HG02870 (cell line): ENCODE data around the gene CLSTN3.

Source experiments
- ATAC-seq: cut with Tn5 transposase; IDR thresholded peaks from one replicate; pipeline ENCODE4 v1.9.1; 2021; ENCODE audit warnings: mild to moderate bottlenecking, moderate library complexity; ENCODE audit not compliant: unreplicated experiment

CLSTN3 gene

GRCh38 chr12:7125632-7126227 lies 4.4 kb upstream of the CLSTN3 start:
- no peak for ATAC-seq

DNA sequence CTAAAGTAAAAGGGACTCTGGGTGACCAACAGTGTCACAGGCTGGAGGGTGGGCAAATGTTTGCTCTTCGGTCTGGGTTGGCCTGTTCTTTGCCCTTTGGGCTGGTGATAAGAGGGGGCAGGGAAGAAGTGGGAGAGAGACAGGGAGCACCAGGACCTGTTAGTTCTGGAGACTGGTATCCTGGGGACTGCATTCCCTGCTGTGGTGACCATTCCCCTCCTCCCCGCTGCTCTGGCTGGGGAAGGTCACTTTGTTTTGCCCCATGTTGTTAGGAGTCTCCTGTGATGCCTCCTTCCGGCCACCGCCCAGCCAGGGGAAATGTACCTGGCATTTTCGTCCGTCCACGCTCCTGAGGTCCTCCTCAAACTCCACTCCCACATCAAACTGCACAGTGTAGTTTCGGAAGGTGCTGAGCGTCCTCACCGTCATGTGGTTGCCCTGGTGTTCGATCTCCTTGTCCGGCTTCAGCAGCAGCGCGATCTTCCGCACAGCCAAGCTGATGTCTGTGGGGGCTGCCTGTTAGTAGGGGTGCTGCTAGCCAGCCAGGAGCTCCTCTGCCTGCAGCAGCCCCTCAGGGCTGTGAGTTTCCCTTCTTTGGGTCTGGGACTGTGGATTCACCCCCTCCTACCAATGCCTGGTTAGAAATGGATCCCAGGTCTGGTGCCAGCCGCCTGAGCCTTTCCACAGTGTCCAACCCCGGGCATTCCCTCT lies 2.1 kb upstream of the CLSTN3 start:
- no peak for ATAC-seq

- ATAC-seq: no peak
Measured at GRCh38 chr12:7128681-7129286, 1.4 kb upstream of the CLSTN3 start, which contains the start of gene RBP5. Gene RBP5, minus strand, starts transcription at chr12:7128889. Its CDS starts 114 bp downstream, at chr12:7128775.

DNA sequence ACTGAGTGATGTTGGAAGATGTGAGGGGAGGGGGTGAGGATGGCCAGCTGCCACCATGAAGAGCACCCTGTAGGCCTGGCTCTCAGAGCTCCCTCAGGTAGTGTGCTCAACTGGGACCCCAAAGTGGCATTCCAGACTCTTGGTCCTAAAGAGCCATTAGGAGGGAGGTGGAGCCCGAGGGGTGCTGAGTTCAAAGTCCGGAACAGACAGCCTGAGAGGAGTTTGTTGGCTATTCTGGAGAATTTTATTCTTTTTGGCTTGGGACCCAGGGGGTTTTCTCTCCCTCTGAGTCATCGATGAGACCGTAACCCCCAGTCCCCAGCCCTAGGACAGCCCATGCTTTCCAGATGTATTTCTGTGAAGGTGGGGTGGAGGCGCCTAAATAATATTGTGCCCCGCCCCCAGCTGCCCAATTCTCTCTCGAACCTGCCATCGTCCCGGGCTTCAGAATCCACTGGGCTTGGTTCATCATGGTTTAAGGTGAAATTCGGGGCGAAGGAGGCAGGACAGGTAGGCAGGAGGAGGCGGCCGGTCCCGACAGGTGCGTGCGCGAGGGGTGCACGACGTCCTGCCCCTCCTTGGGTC lies 792 bp upstream of the CLSTN3 start:
- no peak for ATAC-seq

DNA sequence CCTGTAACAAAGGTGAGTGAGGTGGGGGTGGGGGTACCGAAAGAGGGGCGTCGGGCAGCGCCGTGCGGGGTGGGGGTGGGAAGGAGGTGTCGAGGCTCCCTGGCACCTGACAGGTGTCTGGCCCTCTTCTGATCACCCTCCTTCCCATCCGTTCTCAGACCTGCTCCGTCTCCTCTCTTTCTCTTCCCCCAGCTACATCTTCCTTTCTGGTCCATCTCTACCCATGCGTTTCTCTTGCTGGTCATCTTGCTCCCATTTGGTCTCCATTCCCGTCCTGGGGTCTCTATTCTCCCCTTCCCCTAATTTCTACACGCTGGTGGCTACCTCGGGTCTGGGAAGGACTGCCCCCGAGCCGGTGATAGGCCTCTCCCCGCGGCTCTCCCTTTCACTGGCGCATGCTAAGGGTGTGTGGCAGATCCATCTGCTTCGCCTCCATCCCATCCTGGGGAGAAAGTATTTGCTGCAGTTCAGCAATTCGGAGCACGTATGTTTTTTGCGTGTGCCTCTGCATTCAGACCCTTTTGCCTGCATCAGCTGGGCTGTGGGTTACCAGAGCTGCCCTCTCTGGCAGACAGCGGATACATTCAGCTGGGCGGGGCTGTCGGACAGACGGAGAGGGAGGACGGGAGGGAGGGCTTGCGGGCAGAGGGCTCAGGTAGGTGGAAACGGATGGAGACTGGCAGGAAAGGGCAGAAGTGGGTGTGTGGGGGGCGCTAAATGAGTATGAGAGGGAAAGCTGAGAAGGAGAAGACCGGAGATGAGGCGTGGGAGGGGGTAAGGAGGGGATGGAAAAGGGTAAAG lies 730 bp downstream of the CLSTN3 start:
- no peak for ATAC-seq

DNA sequence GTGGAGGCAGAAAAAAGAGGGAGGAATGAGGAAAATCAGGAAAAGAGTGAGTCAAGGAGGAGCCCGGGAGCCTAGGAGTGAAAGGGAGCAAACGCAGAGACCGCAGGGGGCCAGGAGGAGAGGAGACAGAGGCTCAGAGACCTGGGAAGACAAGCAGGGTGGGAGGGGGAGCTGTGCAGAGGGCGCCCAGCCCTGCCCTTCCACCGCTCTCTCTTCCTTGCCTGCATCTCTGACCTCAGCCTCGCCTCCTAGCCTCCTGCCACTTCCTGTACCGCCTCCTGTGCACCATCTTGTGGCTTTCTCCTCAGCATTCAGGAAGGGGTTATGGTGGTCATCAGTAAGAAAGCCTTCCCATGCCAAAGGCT lies 1.3 kb downstream of the CLSTN3 start:
- no peak for ATAC-seq

DNA sequence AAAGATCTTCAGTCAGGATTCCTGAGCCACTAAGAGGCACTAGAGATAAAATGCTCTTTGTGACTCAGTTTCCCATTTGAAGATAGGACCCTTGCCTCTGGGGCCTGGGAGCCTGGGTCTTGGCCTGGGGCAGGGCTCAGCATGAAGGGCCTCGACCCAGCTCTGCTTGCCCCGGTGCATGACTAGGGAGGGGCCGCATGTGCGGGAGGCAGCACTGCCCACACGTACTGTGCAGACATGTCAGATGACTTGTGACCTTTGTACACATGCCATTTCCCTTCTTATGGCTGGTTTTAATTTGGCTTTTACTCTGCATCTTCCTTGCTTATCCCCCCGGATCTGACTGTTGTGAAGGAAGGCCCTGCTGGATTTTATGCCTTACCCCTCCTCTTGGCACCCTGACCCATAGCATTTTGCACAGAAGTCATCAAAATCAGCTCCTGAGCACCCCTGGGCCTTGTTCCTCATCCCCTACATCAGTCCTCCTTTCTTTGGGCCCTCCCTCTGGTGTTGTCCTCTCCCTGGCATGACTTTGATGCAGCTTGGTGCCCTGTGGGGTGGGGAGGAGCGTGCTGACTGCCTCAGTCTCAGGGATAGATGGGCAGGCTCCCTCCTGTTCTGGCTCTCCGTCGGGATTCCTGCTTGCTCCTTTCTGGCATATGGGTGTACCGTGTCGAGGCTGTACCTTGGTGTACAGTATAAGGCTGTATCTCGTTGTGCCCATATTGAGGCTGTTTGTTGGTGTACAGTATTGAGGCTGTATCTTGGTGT lies 4.4 kb downstream of the CLSTN3 start:
- no peak for ATAC-seq

DNA sequence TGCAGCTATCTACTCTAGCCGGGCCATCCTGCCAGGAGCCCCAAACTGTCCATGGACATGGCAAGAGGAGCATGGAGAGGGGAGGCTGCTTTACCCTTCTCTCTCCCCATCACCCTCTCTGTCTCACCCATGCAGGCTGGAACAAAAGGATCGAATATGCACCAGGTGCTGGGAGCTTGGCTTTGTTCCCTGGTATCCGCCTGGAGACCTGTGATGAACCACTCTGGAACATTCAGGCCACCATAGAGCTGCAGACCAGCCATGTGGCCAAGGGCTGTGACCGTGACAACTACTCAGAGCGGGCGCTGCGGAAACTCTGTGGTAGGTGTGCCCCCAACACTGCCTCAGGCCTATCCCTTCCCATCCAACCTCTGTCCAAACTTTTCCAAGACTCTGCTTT lies 5.9 kb downstream of the CLSTN3 start:
- no peak for ATAC-seq

DNA sequence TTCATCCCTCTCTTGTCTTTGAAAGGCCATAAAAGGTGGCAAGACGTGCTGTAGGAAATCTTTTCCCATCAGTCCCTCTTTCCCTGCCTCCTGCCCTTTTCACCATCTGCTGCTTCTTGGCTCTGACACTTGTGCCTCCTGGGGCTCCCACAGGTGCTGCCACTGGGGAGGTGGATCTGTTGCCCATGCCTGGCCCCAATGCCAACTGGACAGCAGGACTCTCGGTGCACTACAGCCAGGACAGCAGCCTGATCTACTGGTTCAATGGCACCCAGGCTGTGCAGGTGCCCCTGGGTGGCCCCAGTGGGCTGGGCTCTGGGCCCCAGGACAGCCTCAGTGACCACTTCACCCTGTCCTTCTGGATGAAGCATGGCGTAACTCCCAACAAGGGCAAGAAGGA lies 6.5 kb downstream of the CLSTN3 start:
- no peak for ATAC-seq

GRCh38 chr12:7137908-7138307 lies 7.7 kb downstream of the CLSTN3 start:
- ATAC-seq: no peak

DNA sequence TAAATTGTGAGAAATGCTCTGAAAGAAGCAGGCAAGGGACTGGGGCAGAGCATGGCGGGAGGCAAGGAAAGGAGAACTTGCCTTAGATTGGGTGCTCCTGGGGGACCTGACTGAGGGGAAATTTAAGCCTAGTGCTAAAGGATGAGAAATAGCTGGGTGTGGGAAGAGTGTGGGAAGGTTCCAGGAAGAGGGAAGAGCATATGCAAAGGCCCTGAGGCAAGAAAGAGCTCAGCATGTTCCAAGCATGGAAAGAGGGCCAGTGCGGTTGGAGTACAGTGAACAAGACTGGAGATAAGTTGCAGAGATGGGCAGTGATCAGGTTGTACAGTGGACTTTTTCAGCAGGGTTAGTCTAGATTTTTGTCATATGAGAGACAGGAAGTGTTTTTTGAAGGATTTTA lies 9.0 kb downstream of the CLSTN3 start:
- ATAC-seq: no peak

- no peak for ATAC-seq
Measured at GRCh38 chr12:7141351-7142005, 11.3 kb downstream of the CLSTN3 start.

GRCh38 chr12:7142056-7142644 lies 12.0 kb downstream of the CLSTN3 start:
- ATAC-seq: no peak

GRCh38 chr12:7142809-7143465 lies 12.8 kb downstream of the CLSTN3 start:
- ATAC-seq: no peak

GRCh38 chr12:7143564-7143963 lies 13.4 kb downstream of the CLSTN3 start:
- no peak for ATAC-seq

GRCh38 chr12:7144414-7145120 lies 14.4 kb downstream of the CLSTN3 start:
- ATAC-seq: no peak

- no peak for ATAC-seq
Measured at GRCh38 chr12:7145671-7146070, 15.5 kb downstream of the CLSTN3 start.

- ATAC-seq: no peak
Measured at GRCh38 chr12:7146228-7146627, 16.1 kb downstream of the CLSTN3 start.
